ENCODE measurements around the gene PSAP. TPM values are rescaled to one million over a fixed set of nuclear protein-coding genes. Genes with fewer than 3 reads are reported as not detected.

Gene PSAP
- total RNA-seq, 2 donors from 2014 or later: 1,145 to 1,486 TPM

DNA sequence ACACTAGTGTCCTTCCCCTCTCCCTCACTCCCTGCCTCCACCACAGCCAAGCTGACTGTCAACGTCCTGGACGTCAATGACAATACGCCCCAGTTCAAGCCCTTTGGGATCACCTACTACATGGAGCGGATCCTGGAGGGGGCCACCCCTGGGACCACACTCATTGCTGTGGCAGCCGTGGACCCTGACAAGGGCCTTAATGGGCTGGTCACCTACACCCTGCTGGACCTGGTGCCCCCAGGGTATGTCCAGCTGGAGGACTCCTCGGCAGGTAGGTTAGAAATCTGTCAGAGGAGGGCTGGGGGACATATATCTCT lies 52.8 kb downstream of the PSAP start:
- no peak overlapping the region for H3K27ac ChIP-seq
- TF ChIP-seq, protein P1, sequence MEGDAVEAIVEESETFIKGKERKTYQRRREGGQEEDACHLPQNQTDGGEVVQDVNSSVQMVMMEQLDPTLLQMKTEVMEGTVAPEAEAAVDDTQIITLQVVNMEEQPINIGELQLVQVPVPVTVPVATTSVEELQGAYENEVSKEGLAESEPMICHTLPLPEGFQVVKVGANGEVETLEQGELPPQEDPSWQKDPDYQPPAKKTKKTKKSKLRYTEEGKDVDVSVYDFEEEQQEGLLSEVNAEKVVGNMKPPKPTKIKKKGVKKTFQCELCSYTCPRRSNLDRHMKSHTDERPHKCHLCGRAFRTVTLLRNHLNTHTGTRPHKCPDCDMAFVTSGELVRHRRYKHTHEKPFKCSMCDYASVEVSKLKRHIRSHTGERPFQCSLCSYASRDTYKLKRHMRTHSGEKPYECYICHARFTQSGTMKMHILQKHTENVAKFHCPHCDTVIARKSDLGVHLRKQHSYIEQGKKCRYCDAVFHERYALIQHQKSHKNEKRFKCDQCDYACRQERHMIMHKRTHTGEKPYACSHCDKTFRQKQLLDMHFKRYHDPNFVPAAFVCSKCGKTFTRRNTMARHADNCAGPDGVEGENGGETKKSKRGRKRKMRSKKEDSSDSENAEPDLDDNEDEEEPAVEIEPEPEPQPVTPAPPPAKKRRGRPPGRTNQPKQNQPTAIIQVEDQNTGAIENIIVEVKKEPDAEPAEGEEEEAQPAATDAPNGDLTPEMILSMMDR (IDR thresholded peaks at IDR 0.05): no peak
- H3K36me3 ChIP-seq: no peaks in the 10 kb centered on the region
- H3K4me3 ChIP-seq: no peak overlapping the region
- H3K9me3 ChIP-seq: no peaks in the 10 kb centered on the region
- no peak for DNase-seq (ENCODE audit: low spot score)
- H3K4me1 ChIP-seq: no peaks in the 10 kb centered on the region
- no peaks in the 10 kb centered on the region for H3K27me3 ChIP-seq

DNA sequence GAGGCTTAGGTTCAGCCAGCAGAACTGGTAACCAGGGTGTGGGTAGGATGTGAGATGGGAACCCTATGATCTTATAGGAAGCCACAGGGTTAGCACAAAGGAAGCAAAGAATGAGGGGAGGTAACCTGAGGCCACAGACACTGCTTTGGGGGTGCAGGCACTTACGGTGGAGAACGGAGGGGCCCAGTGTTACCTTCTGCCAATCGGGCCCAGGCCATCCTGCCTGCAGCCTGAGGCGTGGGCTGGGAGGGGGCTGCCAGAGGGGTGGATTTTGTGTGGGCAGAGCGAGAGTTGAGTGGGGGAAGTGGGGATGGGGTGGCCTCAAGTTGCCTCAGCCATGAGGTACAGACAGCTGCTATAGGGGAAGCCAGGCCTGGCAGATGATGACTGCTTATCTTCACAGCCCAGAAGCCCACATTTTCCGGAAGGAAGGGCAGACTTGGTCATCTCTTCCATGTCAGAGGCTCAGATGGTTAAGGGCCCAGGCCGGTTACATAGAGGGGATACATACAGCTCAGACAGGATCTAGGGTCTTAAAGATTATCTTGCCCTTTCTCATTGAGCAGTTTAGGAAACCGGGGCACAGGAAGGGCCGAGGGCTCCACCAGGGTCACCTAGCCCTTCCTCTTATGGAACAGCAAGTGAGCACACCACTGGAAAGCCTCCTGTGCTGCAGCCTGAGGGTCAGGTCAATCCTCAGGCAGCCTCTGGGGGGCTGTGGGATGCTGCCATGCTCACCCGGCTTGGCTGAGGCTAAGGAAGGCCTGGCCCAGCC lies 53.3 kb downstream of the PSAP start:
- no peak for DNase-seq (ENCODE audit: low spot score)
- Histone ChIP-seq H3K4me1 (no peaks in the 10 kb centered on the region), H3K27me3 (no peaks in the 10 kb centered on the region), H3K9me3 (no peaks in the 10 kb centered on the region), H3K4me3 (no peak overlapping the region), H3K27ac (no peak overlapping the region), H3K36me3 (no peaks in the 10 kb centered on the region)
- TF ChIP-seq, protein P1 (IDR thresholded peaks at IDR 0.05): no peak

DNA sequence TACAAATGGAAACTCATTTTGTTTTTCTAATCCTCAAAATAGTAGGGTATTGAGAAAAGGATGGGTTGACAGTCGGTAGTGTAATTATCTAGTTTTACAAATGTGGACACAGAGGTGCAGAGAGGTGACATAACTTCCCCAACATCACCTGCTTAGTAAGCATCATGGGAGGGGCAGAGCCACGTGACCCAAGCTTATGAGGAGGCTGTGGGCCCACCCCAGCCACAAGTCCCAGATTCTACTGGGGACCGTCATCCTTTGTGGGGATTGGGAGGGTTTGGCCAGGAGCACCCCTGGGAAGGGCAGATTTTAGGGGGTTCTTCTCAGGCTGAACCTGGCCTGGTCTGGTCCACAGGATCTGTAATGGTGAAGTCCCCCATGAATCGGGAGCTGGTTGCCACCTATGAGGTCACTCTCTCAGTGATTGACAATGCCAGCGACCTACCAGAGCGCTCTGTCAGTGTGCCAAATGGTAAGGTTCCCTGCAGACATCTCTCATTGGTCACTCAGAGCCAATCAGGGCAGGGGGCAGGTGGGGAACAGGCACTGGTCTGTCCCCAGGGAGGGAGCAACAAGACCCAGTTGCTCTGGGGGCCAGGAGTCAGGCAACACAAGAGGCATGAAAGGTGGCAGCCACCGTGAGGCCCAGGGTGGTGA lies 54.2 kb downstream of the PSAP start:
- H3K4me3 ChIP-seq: no peak overlapping the region
- no peak for DNase-seq (ENCODE audit: low spot score)
- TF ChIP-seq, protein P1 (IDR thresholded peaks at IDR 0.05): no peak

DNA sequence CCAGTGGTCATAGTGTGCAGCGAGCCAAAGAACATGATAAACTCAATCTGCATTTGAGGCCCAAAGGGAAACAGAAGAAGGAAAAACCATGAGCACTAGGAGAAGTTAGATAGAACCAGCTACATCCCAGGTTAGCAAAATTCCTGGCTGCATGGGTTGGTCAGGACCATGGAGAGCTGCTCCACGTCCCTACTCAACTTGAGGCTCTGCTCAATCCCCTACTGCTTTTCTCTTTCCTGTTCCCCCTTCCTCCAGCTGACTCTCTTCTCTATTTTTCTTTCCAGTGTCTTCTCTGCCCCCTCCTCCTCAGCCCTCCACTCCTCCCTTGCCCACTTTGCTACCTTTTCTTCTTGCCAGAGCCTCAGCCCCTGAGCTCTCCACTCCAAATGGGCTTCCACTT lies 55.8 kb downstream of the PSAP start:
- no peak for DNase-seq (ENCODE audit: low spot score)
- Histone ChIP-seq H3K27me3 (no peaks in the 10 kb centered on the region), H3K27ac (no peak overlapping the region), H3K4me3 (no peak overlapping the region), H3K36me3 (no peaks in the 10 kb centered on the region), H3K4me1 (no peaks in the 10 kb centered on the region), H3K9me3 (no peaks in the 10 kb centered on the region)
- TF ChIP-seq, protein P1 (IDR thresholded peaks at IDR 0.05): no peak

More for the DNA sequence above, 54.2 kb downstream of the PSAP start:
- no peaks in the 10 kb centered on the region for H3K27me3 ChIP-seq
- H3K9me3 ChIP-seq: no peaks in the 10 kb centered on the region
- no peaks in the 10 kb centered on the region for H3K36me3 ChIP-seq
- no peaks in the 10 kb centered on the region for H3K4me1 ChIP-seq
- H3K27ac ChIP-seq: no peak overlapping the region

DNA sequence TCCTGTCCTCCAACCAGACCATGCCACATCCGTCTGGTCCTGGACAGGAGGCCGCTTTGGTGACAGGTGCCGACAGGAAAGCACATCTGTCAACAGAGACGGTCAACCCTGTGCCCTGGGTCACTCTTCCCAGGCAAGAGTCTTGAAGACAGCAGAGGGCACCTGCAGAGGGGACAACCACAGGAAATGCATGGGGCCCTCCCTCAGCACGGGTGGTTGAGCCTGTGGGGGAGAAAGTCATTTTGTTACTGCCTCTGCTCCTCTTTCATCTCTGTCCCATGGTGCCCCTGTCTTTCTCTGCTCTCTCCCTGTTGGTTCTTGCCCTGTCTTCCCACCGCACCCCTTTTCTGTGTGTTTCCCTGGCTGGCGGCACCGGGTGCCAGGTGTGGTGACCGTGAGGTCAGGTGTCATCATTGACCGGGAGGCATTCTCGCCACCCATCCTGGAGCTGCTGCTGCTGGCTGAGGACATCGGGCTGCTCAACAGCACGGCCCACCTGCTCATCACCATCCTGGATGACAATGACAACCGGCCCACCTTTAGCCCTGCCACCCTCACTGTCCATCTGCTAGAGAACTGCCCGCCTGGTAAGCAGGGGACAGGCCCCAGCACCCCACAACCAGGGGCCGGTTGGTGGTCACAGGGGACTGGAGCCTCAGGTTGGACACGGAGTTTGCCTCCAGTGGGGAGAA lies 60.2 kb downstream of the PSAP start:
- no peaks in the 10 kb centered on the region for H3K36me3 ChIP-seq
- H3K9me3 ChIP-seq: no peaks in the 10 kb centered on the region
- TF ChIP-seq, protein P1 (IDR thresholded peaks at IDR 0.05): no peak
- H3K4me1 ChIP-seq: no peaks in the 10 kb centered on the region
- H3K27me3 ChIP-seq: no peaks in the 10 kb centered on the region
- no peak for DNase-seq (ENCODE audit: low spot score)
- no peak overlapping the region for H3K27ac ChIP-seq
- H3K4me3 ChIP-seq: no peak overlapping the region

All from right atrium auricular region (tissue), 2 donors.